ENCODE data around the gene VASH2.

Gene VASH2

GRCh38 chr1:212914789-212915188 is 35.6 kb upstream of the VASH2 start:
- H3K27ac ChIP-seq = no peak overlapping the region
- TF ChIP-seq CTCF (conservative IDR thresholded peaks at IDR 0.05) = no peak

- TF ChIP-seq CTCF (conservative IDR thresholded peaks at IDR 0.05) = peak; percentile 57
- H3K27ac ChIP-seq = no peak overlapping the region
These were observed 34.9 kb upstream of the VASH2 start for GRCh38 chr1:212915245-212916091.

- H3K27ac ChIP-seq = no peak overlapping the region
- TF ChIP-seq CTCF (conservative IDR thresholded peaks at IDR 0.05) = no peak
These were observed 33.7 kb upstream of the VASH2 start for GRCh38 chr1:212916481-212917133.

GRCh38 chr1:212917134-212917485 is 33.2 kb upstream of the VASH2 start:
- no peak for TF ChIP-seq CTCF (conservative IDR thresholded peaks at IDR 0.05)
- no peak overlapping the region for H3K27ac ChIP-seq

- H3K27ac ChIP-seq = no peak overlapping the region
- TF ChIP-seq CTCF (conservative IDR thresholded peaks at IDR 0.05) = no peak
These were observed 32.5 kb upstream of the VASH2 start for GRCh38 chr1:212917858-212918257.

- TF ChIP-seq CTCF (conservative IDR thresholded peaks at IDR 0.05) = no peak
- H3K27ac ChIP-seq = no peak overlapping the region
These were observed 31.5 kb upstream of the VASH2 start for GRCh38 chr1:212918824-212919223.

- TF ChIP-seq CTCF (conservative IDR thresholded peaks at IDR 0.05) = no peak
- no peak overlapping the region for H3K27ac ChIP-seq
These were observed 30.1 kb upstream of the VASH2 start for GRCh38 chr1:212920246-212920645.
